Astrocyte of the hippocampus (primary cell): ENCODE results near the gene TMEM62.

Source experiments
- DNase-seq: peaks from one replicate; pipeline ENCODE4 v3.0.0; 2011; ENCODE audit warnings: low read depth, low spot score

Gene TMEM62

DNA sequence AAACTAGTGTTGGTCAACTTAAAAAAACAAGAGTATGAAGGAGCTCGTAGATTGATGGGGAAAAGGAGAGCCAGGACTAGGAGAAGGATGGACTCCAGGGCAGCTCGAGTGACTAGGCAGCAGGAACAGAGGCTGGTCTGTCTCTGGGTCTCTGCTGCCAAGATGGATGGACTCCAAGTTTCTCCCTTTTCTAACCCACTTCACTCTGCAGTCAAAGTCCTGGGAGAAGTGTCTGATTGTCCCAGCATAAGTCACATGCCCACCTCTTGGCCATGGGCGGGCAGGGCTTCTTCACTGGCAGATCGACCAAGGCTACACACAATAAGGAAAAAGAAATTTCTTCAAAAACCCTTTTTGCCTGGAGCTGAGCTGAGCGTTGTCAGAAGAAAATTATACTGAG, 96.6 kb downstream of the TMEM62 start:
- no peak for DNase-seq

GRCh38 chr15:43230640-43231115, 97.3 kb downstream of the TMEM62 start:
- no peak for DNase-seq

GRCh38 chr15:43232289-43232874, 99.0 kb downstream of the TMEM62 start:
- DNase-seq: no peak
